NCI-H2171 (cell line): ENCODE measurements around the gene LDLRAD1.
"Not testable (repeated sequence)": the region's sequence is repeated elsewhere in the genome, so short reads cannot be mapped to it uniquely, and the experiment has no call there.

Source experiments
- DNase-seq: peaks from one replicate; lab custom pipeline; 2025; lab: John Stamatoyannopoulos, UW

The LDLRAD1 gene

DNA sequence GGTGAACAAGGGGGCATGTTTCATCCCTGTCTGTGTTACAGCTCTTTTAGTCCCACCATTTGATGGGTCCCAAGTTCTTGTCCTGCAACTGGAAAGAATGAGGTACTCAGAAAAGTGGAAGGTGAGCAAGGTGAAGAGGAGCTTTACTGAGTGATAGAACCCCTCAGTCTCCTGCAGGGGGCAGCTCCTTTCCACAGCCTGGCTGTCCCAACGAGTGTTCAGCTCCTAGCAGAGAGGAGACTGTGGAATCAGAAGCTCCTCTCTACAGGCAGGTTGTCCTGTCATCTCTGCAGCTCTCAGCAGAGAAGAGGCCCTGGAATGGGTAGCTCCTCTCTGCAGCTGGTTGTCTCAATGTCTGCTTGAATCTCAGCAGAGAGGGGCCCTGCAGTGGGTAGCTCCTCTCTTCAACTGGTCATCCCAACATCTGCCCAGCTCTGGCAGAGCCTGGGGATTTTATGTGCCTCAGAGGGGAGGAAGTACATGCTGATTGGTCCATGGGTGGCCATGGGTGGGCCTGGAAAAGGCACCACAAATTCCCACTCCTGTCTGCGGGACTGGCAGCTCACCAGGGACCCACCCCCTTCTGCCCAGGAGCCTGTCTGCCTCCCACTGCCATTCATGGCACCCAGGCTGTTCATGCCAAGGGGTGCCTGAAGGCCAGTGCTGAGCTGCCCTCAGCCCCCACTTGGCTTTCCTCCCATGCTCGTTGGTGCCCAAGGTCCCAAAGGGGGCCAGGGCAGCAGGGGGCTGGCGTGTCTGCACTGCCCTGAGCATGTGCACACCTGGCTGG lies 25.7 kb downstream of the LDLRAD1 start:
- DNase-seq: no peak

DNA sequence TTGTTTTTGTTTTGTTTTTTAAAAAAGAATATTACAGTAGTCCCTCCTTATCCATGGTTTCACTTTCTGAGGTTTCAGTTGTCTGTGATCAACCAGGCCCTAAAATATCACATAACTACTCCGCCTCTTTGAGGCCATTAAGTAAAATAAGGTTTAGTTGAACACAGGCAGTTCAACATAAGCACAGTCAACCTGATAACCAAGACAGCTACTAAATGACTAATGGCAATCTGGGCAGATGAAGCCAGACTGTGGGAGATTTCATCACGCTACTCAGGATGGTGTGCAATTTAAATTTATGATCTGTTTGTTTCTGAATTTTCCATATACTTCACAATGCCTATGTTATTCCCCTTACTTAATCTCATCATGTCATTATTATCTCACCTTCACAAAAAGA lies 30.1 kb downstream of the LDLRAD1 start:
- DNase-seq: no peak

DNA sequence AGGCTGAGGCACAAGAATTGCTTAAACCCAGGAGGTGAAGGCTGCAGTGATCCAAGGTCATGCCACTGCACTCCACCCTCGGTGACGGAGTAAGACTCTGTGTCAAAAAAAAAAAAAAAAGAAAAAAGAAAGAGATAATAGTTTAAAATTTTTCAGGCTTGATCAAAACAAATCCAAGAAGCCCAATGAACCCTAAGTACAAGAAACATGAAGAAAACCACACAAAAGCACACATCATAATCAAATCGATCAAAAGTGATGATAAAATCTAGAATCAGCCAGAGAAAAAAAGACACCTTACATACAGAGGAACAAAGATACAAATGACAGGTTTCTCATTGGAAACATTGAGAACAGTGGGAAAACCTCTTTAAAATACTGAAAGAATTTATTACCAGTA lies 31.5 kb downstream of the LDLRAD1 start:
- DNase-seq: no peak

DNA sequence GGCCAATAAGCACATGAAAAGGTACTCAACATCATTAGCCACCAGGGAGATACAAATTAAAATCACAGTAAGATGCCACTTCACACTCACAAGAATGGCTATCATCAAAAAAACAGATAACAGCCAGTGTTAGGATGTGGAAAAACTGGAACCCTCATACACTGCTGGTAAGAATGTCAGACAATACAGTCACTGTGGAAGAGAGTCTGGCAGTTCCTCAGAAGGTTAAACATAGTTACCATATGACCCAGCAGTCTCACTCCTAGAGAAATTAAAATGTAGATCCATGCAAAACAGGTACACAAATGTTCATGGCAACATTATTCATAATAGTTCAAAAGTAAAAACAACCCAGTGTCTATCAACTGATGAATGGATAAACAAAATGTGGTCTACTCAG lies 33.3 kb downstream of the LDLRAD1 start:
- no peak for DNase-seq

DNA sequence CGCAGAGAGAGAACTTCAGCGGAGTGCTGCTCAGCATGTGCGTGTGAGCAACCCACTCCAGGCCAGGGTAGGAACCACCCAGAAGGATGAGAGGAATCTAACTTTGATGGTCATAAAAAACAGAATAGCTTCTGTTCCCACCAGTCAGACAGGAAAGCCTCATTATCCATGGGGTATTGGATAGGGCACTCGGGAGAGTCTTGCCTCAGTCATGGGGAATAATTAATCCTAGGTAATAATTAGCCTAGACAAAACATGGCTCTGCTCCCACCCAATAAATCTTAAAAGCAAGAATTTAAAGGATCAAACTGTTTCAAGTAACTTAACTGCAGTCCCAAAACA lies 35.3 kb downstream of the LDLRAD1 start:
- no peak for DNase-seq

DNA sequence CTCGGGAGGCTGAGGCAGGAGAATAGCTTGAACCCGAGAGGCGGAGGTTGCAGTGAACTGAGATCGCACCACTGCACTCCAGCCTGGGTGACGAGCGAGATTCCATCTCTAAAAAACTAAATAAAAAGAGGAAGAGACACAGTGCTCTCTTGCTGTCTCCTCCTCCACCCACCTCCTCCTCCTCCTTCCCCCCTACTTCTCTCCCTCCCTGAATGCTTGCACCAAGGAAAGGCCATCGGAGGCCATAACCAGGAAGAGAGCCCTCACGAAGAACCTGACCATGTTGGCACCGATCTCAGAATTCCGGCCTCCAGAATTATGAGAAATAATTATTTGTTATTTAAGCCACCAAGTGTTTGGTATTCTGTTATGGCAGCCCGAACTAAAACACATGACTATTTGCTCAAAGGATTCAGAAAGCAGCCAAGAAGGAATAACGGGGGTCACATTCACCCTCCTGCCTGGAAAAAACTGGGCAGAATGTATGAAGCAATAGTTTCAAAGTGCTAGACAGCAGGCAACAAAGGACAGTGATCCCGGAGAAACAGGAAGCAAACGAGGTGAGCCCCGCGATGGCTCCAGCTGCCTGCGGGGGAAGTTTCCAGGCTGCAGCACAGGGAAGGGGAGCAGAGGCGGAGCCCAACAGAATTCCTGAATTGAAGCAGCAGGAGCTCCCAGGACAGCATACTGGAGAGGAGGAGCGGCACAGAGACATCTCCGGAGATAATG lies 35.8 kb downstream of the LDLRAD1 start:
- peak; percentile 24 for DNase-seq

DNA sequence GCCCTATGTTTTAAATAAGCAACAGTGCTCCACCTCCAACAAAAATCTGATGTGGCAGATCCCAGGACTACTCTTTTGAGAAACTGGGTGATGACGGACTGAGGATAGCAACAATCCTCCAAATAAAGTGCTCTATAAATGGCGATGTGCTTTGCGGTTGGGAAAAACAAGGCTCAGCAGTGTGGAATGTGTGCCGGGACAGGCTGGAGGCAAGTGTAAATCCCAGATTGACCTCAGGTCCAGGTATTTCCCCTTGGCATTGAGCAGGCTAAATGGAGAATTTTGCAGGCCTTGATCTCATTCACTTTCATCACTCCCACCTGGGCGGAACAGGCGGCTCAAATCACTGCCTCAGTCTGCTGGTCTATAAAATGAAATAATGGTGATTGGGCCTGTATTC lies 36.8 kb downstream of the LDLRAD1 start:
- DNase-seq: no peak

DNA sequence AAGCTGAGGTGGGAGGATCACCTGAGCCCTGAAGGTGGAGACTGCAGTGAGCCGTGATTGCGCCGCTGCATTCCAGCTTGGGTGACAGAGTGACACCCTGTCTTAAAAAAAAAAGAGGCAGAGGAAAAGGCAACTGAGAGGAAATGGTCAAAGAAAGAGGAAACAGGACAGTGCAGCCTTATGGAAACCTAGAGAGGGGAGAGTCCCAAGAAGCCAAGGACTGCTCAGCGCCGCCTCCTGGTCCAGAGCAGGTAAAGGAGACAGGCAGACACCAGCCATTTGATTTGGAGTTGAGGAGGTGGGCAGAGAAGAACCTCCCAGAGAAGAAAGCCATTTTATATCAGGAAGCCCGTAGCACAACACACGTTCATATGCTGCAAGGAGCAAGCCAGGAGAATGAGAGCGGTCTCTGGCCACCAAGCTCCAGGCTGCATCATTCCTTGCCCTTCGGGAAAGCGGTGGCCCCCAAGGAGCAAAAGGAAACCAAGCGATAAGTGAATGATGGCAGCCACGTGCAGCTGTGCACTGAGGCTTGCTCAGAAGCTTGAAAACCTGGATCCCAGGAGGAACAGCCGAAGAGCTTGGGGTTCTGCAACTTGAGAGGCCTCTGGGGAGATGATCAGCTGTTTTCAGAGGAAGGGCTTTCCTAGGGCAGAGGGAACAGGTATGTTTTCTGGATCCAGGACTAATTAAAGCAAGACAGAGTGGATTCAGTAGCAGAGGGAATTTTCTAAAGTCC lies 38.1 kb downstream of the LDLRAD1 start:
- peak; percentile 94 for DNase-seq

DNA sequence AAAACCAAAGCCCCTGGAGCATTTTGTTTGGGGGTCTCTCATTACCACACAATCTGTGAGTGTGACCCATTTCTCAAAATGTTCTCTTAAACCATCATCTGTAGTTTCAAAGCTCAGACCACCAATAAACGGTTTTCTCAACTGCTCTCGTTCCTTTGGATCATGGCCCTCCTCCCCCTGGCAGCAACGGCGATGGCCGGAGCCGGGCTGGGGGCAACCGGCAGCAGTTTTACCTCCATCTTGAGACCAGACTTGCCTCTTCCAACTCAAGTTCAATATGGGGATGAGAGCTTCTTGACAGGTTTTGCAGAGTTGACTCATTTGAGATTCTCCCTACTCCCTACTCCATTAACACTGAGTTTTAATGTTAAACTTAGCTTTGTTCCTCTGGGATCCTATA lies 42.1 kb downstream of the LDLRAD1 start:
- no peak for DNase-seq

DNA sequence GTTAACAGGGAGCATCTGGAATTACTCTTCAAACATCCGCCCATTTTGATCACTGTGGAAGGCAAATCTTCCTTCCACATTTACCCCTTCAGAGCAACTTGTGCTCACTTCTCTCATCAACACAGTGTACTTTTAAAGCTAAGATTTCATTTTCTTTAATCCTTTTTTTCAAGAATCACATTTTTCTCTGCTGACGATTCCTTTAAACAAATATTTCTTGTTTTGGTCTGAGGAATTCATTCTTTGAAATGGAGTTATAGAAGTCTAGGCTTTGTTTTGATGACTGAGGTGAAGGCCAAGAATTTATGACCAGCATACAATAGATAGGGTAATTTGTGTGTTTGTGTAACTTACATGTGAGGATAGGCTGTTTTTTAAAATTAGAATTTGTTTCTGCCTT lies 46.3 kb downstream of the LDLRAD1 start:
- DNase-seq: no peak

DNA sequence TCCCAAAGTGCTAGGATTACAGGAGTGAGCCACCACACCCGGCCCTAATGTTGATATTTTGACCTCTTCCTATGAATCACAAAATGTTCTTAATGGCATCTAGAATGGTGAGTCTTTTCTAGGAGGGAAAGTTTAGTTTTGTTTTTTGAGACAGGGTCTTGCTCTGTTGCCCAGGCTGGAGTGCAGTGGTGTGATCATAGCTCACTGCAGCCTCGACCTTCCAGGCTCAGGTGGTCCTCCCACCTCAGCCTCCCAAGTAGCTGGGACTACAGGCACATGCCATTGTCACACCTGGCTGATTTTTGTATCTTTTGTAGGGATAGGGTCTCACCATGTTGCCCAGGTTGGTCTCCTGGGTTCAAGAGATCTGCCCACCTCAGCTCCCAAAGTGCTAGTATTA lies 48.7 kb downstream of the LDLRAD1 start:
- not testable (repeated sequence) for DNase-seq

DNA sequence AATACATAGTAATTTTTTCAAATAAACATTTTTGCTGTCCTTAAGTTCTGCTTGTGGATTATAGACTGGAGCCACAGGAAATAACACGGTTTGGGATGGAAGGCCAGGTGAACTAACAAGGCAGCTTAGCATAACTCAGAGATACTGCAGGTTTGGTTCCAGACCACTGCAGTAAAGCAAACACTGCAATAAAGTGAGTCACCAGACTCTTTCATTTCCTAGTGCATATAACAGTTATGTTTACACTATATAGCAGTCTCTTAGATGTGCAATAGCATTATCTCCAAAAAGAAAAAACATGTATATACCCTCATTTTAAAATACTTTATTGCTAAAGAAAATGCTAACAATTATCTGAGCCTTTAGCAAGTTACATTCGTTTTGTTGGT lies 49.9 kb downstream of the LDLRAD1 start:
- no peak for DNase-seq

DNA sequence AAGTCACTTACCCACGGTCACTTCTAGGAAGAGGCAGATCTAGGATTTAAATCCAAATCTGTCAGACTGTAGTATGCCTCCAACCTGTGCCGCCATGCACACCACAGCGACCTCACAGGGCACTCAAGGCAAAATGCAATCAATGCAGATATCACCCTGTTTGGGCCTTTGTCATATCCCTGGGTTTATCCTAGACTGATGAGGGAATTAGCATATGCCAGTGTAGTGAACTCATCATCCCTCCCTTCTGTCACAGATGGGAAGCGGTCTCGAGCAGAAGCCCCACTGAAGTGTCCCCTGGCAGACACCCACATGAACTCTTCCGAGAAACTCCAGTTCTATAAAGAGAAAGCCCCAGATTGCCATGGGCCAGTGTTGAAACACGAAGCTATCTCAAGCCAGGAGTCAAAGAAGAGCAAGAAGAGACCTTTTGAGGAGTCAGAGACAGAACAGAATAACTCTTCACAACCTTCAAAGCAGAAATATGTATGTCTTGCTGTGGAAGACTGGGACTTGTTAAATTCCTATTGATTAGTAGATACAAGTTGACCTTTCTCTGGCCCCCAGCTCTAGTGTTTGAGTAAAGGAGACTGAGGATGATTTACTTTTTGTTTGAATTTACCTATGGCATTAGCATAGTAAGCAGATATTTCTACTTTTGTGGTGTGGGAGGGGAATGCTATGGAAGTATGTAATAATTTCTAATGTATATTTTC lies 50.4 kb downstream of the LDLRAD1 start:
- DNase-seq: no peak

DNA sequence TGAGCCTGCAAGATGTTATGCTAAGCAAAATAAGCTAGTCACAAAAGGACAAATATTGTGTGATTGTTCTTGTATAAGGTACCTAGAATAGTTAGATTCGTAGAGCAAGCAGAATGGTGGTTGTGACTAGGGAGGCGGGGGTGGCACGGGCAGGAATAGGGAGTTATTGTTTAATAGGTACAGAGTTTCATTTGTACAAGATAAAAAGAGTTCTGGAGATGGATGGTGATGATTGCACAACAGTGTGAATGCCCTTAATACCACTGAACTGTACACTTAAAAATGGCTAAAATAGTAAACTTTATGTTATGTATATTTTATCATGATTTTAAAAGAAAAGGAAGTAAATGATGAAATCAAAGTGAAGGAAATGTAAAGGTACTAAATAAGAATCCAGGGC lies 51.2 kb downstream of the LDLRAD1 start:
- DNase-seq: no peak

DNA sequence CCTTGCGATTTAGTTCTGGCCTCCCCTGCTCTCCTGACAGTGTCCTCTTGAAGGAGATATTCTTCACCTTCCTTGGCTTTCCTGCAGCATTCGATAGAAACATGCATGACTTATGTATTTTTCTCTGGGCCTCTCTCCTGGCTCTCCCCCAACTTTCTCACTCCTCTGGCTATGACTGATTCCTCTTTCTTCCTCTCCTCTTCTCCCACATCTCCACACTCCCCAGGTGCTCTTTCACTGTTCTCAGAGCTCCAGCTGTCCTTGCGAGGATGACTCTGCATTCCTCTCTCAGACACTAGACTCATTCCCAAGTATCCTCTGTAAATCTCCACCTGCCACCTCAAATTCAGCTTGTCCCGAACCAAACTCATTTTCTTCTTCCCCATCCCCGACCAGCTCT lies 53.9 kb downstream of the LDLRAD1 start:
- DNase-seq: no peak

DNA sequence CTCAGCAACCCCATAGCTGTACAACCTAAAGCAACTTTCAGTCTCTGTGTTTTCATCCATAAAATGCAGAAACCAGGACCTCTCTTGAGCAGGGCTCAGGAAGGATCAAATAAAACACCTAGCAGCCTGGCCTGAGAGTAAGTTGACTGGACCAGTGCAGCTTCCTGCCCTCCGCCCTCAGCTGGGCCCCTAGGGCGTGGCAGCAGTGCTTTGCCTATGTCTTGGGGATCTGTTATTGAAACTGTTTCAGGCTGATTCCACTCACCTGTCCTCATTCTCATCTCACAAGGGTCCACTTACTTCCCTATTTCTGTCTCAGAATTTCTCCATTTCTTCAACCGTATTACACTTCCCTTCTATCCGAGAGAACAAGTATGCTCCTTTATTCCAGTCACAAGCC lies 54.5 kb downstream of the LDLRAD1 start:
- DNase-seq: no peak

DNA sequence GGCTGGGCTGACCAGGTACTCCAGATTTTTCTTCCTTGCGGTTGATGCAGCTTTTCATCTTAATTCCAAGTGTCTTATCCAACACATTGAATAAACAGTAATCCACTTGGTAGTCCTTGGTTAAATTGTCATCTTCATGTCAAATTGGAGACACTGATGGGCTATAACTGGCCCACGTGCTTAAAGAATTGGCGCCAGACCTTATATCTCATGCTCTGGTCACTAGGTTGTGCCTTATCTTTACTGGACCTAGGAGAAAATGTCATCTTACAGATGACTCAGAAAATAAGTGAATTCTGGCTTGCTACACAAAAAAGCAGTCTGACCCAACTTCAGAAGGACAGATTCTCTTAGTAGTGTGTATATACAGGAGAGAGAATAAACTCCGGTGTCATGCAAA lies 55.6 kb downstream of the LDLRAD1 start:
- DNase-seq: no peak

DNA sequence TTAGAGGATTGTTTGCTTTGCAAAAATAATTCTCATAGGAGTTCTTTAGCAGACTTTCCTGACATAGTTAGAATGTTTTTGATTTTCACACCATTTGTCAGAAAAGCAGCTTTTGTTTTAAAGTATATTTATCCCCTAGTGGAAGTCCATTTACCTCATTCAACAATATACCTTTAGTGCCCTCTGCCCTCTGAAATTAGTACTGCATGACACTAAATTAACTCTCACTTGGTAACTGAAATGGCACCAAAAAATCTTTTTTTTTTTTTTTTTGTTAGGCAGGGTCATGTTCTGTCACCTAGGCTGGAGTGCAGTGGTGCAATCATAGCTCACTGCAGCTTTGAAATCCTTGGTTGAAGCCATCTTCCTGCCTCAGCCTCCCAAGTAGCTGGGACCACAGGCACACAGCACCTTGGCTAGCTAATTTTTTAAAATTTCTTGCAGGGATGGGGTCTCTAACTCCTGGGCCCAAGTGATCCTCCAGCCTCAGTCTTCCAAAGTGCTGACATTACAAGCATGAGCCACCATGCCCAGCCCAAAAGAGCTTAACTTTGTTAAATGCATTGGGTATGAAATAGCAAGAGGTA lies 58.2 kb downstream of the LDLRAD1 start:
- DNase-seq: peak; percentile 5
